Measurements from ENCODE around the gene TGIF1. TPM values are rescaled to one million over a fixed set of nuclear protein-coding genes. Genes with fewer than 3 reads are reported as not detected.

TGIF1 gene
- total and polyA plus RNA-seq, 8 donors: 42.6 to 95.1 (median 82.4) TPM

DNA sequence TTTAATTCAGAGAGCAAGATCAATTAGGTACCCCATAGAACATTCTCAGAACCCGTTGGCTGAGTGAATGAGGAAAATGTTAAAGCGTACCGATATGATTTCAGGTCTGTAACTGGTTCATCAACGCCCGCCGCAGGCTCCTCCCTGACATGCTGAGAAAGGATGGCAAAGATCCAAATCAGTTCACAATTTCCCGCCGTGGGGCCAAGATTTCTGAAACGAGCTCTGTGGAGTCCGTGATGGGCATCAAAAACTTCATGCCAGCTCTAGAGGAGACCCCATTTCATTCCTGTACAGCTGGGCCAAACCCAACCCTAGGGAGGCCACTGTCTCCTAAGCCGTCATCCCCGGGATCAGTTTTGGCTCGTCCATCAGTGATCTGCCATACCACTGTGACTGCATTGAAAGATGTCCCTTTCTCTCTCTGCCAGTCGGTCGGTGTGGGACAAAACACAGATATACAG, 7.3 kb downstream of the TGIF1 start:
- DNase-seq (no peak), ATAC-seq (no peak)
- H3K4me3 ChIP-seq: no peak overlapping the region
- H3K9me3 ChIP-seq: no peaks in the 10 kb centered on the region
- TF ChIP-seq, protein P1, sequence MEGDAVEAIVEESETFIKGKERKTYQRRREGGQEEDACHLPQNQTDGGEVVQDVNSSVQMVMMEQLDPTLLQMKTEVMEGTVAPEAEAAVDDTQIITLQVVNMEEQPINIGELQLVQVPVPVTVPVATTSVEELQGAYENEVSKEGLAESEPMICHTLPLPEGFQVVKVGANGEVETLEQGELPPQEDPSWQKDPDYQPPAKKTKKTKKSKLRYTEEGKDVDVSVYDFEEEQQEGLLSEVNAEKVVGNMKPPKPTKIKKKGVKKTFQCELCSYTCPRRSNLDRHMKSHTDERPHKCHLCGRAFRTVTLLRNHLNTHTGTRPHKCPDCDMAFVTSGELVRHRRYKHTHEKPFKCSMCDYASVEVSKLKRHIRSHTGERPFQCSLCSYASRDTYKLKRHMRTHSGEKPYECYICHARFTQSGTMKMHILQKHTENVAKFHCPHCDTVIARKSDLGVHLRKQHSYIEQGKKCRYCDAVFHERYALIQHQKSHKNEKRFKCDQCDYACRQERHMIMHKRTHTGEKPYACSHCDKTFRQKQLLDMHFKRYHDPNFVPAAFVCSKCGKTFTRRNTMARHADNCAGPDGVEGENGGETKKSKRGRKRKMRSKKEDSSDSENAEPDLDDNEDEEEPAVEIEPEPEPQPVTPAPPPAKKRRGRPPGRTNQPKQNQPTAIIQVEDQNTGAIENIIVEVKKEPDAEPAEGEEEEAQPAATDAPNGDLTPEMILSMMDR (IDR thresholded peaks at IDR 0.05): no peak
- no peaks in the 10 kb centered on the region for H3K27me3 ChIP-seq
- peak overlapping the region; percentile 50 to 95 for H3K27ac ChIP-seq
- intact Hi-C loops (cut with DNase I): loop anchor here in 1 of 2 donors (10.0 kb wide), 1 partner anchor 172 kb away; no protein-coding TSS in a partner anchor
- peaks cover 0 to 36% of the 10 kb centered on the region in 2 donors for H3K36me3 ChIP-seq
- peaks cover 28 to 73% of the 10 kb centered on the region in 2 donors for H3K4me1 ChIP-seq

DNA sequence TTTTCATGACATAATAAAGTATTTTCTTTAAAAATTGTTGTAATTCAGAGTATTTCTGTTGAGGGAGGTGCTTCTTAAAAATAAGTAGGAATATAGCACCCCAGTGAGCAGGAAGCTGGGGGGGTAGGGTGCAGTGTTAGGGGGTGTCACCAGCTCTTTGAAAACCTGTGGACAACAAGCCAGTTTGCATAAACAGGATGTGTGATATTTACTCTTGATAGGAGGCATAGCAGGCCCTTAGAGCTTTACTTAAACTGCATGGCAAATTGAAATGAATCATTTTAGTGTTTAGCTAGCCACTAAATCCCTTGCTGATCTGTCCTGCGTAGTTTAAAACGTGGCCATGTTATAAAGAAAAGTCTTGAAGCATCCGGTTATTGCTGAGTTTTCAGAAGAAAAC, 8.4 kb downstream of the TGIF1 start:
- intact Hi-C loops (cut with DNase I): loop anchor here in 1 of 2 donors (10.0 kb wide), 1 partner anchor 174 kb away; no protein-coding TSS in a partner anchor
- DNase-seq (no peak), ATAC-seq (no peak)
- Histone ChIP-seq H3K36me3 (peaks cover 0 to 36% of the 10 kb centered on the region in 2 donors), H3K27me3 (no peaks in the 10 kb centered on the region), H3K9me3 (no peaks in the 10 kb centered on the region), H3K27ac (peak overlapping the region in 1 of 2 donors; percentile 95), H3K4me1 (peaks cover 18 to 62% of the 10 kb centered on the region in 2 donors), H3K4me3 (no peak overlapping the region)
- TF ChIP-seq, protein P1 (IDR thresholded peaks at IDR 0.05): no peak

- DNase-seq: no peak
- H3K9me3 ChIP-seq: no peaks in the 10 kb centered on the region
- H3K4me1 ChIP-seq: peaks cover 15 to 57% of the 10 kb centered on the region in 2 donors
- ATAC-seq: no peak
- H3K36me3 ChIP-seq: peaks cover 0 to 36% of the 10 kb centered on the region in 2 donors
- TF ChIP-seq, protein P1 (IDR thresholded peaks at IDR 0.05): no peak
- intact Hi-C loops (cut with DNase I): loop anchor here in 1 of 2 donors (10.0 kb wide), 1 partner anchor 174 kb away; no protein-coding TSS in a partner anchor
- H3K27me3 ChIP-seq: no peaks in the 10 kb centered on the region
- H3K4me3 ChIP-seq: no peak overlapping the region
- peak overlapping the region in 1 of 2 donors; percentile 95 for H3K27ac ChIP-seq
These were observed 9.2 kb downstream of the TGIF1 start for GRCh38 chr18:3458952-3459853.

DNA sequence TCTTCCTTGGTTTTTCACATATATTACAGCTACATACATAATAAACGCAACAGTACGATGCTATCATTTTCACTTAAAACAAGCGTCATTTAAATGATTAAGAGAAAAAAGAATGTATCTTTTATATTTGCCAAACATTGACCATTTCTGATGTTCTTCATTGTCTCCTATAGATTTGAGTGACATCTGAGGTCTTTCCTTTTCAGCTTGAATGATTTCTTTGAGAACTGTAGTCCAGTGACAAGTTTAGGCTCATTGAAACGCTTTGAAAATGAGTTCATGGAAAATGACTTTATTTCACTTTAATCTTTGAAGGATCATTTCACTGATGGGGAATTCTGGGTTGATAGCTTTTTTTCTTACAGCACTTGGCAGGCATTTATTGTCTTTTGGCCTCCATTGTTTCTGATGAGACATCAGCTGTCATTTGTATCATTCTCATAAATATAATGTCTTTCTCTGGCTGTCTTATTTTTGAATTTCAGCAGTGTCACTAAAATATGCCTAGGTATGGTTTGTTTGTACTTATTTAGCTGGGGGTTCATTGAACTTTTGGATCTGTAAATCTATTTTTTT, 10.9 kb downstream of the TGIF1 start:
- DNase-seq: no peak
- no peak overlapping the region for H3K4me3 ChIP-seq
- H3K36me3 ChIP-seq: peaks cover 0 to 36% of the 10 kb centered on the region in 2 donors
- intact Hi-C loops (cut with DNase I): loop anchor here in 1 of 2 donors (10.0 kb wide), 1 partner anchor 204 kb away; no protein-coding TSS in a partner anchor
- TF ChIP-seq, protein P1 (IDR thresholded peaks at IDR 0.05): no peak
- no peaks in the 10 kb centered on the region for H3K9me3 ChIP-seq
- peaks cover 5 to 45% of the 10 kb centered on the region in 2 donors for H3K4me1 ChIP-seq
- ATAC-seq: no peak
- H3K27ac ChIP-seq: no peak overlapping the region
- no peaks in the 10 kb centered on the region for H3K27me3 ChIP-seq
